Epithelial cell of esophagus (primary cell): ENCODE results near the gene PGLYRP1.
A peak's percentile ranks its signal among the peaks of the same experiment; 100 is the strongest.

ENCODE experiments used
- DNase-seq: peaks from one replicate; pipeline ENCODE4 v3.0.0; 2010; ENCODE audit warnings: low read depth
- H3K4me3 ChIP-seq: 2 replicates; pipeline ENCODE4 v1.5.1; 2011; ENCODE audit warnings: mild to moderate bottlenecking, low read length, control low read depth
- TF ChIP-seq, protein P1 (sequence below): IDR thresholded peaks from 2 replicates; pipeline ENCODE4 v1.5.1; 2011; ENCODE audit warnings: low read depth, mild to moderate bottlenecking, low read length, control low read depth, inconsistent platforms; ENCODE audit not compliant: insufficient read depth; ENCODE audit errors: missing control alignments

PGLYRP1 gene

DNA sequence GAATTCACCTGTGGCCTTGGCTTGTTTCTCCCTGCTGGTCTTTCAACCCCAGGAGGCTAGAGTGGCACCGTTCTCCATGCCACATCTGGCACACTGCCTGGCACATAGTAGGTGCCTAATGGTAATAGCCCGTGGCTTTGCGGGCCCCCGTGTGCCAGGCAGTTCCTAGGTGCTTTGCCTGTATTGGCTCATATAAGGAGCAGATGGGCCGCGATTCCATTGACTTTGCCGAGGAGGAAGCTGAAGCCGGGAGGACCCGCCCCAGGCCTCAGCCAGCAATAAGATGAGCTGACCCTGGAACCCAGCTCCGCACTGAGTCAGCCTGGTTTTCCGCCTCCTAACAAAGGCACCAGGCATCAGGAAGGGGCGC lies 807 bp downstream of the PGLYRP1 start:
- TF ChIP-seq, protein P1, sequence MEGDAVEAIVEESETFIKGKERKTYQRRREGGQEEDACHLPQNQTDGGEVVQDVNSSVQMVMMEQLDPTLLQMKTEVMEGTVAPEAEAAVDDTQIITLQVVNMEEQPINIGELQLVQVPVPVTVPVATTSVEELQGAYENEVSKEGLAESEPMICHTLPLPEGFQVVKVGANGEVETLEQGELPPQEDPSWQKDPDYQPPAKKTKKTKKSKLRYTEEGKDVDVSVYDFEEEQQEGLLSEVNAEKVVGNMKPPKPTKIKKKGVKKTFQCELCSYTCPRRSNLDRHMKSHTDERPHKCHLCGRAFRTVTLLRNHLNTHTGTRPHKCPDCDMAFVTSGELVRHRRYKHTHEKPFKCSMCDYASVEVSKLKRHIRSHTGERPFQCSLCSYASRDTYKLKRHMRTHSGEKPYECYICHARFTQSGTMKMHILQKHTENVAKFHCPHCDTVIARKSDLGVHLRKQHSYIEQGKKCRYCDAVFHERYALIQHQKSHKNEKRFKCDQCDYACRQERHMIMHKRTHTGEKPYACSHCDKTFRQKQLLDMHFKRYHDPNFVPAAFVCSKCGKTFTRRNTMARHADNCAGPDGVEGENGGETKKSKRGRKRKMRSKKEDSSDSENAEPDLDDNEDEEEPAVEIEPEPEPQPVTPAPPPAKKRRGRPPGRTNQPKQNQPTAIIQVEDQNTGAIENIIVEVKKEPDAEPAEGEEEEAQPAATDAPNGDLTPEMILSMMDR: no peak
- no peak for DNase-seq
- H3K4me3 ChIP-seq: no peak overlapping the region

DNA sequence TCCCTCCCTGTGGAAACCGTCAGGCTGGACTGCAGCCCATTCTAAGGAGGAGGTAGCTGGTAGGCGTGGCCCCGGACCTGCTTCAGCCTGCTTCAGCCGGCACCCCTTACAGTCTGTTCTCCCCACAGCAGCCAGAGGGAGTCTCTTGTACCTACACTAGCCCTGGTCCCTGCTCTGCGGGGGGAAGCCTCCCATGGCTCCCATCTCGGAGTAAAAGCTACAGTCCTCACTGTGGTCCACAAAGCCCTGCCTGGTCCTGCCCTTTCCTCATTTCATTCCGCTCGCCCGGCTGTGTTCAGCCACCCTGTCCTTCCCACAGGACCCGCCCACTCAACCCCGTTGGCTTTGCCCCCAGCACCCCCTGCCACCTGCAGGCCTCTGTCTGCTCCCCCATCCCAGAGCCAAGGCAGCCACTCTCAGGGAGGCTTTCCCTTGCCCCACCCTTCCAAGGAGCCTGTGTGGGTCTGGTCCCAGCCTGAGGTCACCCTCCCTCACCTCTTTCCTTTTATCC lies 1.3 kb downstream of the PGLYRP1 start:
- no peak overlapping the region for H3K4me3 ChIP-seq
- peak; percentile 57 for DNase-seq
- TF ChIP-seq, protein P1: peak; percentile 36

DNA sequence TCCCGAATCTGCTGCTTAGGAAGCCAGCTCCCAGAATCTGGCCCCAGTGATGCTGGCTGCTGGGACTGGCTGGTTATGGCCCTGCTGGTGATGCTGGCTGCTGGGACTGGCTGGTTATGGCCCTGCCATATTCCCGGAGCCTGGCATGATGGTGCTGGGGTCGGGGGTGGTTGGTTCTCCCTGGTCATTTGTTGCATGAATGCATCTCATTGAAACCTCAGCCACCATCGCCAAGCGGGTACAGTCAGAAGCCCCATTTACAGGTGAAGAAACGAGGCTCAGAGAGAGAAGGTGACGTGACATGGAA lies 2.1 kb downstream of the PGLYRP1 start:
- no peak overlapping the region for H3K4me3 ChIP-seq
- DNase-seq: no peak
- TF ChIP-seq, protein P1: no peak

DNA sequence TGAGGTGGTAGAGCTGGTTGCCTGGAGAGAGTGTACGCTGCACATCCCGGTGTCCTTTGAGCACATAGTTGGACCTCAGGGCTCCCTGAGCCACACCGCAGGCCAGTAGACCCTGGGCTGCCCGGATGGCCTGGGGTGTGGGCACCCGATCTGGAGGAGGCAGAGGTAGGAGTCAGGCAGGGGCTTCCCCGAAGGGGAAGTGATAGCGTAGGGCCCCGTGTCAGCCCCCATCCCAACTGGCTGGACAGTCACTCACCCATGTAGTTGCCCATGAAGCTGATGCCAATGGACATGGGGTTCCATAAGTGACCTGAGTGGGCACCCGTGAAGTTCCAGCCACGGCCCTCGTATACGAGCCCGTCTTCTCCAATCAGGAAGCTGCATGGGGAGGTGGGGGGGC lies 3.6 kb downstream of the PGLYRP1 start:
- TF ChIP-seq, protein P1: no peak
- no peak overlapping the region for H3K4me3 ChIP-seq
- DNase-seq: no peak

DNA sequence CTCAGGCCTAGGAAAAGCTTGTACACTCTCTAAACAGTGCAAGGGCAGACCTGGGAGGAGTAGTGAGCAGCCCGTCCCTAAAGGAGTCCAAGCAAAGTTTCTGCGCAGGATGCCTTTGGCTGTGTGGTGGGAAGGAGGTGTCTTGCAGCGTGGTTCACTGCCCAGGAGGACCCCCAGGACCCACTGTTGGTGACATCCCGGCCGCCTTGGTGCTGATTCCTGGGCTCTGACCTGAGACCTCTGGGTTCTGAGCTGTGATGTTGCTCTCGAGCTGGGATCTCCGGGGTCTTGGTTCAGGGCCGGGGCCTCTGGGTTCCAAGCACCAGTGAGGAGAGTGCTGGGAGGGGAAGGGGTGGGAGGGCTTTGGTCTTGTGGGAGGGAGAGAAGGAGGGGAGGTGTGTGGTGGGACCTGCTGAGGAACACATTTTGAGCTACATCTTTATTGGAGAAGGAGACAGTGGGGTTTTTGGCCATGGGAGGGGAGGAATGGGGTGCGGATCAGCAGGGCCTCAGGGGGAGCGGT lies 4.1 kb downstream of the PGLYRP1 start:
- DNase-seq: no peak
- TF ChIP-seq, protein P1: no peak

DNA sequence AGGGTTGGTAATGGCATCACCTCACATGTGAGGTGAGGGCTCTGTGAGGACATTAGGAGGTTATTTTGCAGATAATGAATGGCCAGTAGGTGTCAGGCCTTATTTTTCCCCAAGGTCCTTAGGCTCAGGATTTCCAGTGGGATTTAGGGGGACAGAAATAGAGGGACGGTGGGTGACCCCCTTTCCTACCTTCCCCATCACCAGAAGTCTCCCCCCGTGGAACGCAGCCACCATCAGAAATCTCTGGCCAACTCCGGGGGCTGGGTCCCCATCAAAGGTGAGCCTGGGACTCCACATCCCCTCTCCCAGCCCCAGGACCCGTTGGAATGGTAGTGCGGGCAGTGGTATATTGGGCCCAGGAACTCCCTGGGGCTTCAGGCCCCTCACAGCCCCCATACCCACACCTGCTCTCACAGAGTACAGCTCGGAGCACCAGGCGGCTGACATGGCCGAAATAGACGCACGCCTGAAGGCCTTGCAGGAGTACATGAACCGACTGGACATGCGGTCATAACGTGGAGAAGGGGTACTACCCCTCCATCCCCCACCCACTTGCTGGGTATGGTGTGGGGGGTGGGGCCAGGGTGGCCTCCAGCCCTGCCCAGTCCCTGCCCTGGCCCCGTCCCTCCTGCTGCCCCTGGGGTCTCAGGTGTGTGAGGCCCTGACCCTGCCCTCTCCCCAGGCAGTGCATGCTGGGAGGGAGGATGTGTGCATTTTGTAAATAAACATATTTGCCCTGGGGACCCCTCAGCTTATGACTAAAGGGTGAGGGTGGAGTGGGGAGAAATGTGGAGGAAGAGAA lies 4.8 kb downstream of the PGLYRP1 start:
- TF ChIP-seq, protein P1: no peak
- DNase-seq: no peak
- no peak overlapping the region for H3K4me3 ChIP-seq

More for the DNA sequence above, 4.1 kb downstream of the PGLYRP1 start:
- H3K4me3 ChIP-seq: no peak overlapping the region

DNA sequence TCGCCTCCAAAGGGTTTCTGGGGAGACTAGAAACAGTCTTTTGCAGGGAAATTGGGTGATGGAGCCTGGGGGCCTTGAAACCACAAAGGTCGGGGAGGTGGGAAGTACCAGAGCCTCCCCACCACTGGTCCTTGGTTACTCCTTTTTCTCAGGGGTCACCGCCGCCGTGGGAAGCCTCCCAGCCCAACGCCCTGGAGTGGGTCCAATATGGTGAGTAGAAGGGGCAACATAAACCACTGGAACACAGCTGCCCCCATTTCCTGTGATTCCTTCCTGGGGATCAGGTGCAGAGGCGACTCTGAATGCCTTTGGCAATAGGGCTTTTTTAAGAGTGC lies 5.8 kb downstream of the PGLYRP1 start:
- TF ChIP-seq, protein P1: no peak
- no peak for DNase-seq
- H3K4me3 ChIP-seq: no peak overlapping the region
